HG03571 (cell line): ENCODE data around the gene TGFBR3.

Source experiments
- ATAC-seq: cut with Tn5 transposase; IDR thresholded peaks from one replicate; pipeline ENCODE4 v1.9.1; 2021; ENCODE audit not compliant: unreplicated experiment

TGFBR3 gene

DNA sequence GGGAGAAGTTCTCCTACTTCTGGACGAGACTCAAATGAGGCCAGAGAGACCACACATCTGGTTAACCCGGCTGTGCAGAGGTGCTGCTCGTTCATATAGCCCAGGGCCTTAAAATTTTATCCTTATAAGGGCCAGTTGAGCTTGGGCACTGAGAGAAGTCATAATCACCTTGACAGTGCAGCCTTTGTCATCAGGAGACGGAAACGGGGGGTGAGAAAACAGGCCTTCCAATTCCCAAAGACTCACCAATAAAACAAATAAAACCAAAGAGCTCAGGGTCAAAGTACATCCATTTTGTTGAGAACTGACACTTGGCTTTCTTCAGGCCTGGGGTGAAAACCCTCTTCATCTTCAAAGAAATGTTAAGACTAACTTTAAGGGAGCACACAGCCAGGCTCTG is 167.1 kb downstream of the TGFBR3 start:
- no peak for ATAC-seq

DNA sequence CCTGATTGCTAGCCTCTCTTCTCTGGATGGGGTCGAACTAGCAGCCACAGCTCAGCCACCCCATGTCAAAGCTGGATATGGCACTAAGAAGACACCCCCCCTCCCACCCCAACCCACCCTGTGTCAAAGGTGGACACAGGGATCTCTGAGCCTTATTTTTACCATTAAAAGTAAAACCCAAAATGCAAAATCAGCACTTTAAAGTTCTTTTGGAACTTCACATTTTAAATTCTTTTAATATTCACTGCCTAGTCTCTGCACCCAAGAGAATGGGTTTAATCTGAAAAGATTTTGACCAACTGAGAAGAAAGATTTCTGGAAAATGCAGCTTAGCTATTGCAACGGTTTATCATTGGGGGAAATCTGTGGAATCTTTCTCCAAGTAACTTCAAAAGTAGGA is 167.6 kb downstream of the TGFBR3 start:
- no peak for ATAC-seq

DNA sequence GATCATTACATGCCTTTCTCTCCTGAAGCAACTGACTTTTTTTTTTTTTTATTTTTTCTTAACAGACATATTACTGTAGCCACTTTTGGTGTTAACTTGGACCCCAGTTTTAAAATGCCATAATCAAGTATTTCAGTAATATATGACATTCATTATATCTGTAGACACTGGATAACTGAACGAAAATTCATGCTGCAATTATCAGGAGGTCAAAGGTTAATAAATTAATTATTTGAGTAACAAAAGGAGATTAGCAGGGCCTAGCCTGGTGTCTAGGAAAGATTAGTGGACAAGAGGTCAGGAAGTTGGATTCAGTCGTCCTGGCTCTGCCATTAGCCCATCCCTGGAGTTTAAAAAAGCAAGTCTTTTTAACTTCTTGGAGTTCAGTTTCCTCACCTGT is 168.1 kb downstream of the TGFBR3 start:
- ATAC-seq, result no peak

DNA sequence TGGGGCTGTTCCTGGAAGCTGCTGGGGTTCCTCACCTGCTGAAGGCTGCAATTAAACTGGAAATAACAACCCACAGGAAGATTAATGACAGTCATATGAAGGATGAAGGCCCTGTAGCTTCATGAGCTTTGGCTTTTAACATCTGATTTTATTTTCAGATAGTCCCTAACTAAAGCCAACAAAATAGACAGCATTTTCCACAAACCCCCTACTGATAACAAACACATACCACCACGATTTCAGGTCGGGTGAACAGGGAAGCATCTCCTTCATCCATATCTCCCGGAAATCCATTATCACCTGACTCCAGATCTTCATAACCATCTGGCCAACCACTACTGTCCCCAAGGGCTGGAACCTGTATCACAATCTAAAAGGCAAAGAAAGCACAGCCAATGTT is 169.6 kb downstream of the TGFBR3 start:
- ATAC-seq, result no peak

DNA sequence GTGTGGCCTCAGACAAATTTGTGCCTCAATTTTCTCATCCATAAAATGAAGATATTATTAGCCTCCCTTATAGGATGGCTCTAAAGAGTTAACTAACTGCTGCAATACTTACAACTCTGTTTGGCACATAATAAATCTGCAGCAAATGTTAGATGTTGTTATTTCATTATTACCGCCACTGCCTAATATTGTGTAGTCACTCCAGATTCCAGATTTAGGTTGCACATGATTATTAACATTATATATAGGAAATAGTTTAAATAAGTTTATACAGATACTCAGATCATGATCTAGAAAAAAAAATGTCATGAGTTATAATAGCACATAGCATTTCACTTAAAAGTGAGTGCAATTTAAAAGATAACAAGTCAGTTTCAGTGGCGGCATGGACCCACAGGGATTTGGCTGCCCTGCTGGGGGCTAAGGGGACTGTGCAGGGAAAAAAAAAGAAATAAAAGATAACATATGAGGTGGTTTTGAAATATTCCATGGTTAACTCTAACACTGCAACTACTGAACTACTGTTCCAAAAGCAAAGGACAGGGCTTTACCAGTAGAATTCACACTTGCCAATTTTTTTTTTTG is 170.4 kb downstream of the TGFBR3 start:
- ATAC-seq, result no peak

DNA sequence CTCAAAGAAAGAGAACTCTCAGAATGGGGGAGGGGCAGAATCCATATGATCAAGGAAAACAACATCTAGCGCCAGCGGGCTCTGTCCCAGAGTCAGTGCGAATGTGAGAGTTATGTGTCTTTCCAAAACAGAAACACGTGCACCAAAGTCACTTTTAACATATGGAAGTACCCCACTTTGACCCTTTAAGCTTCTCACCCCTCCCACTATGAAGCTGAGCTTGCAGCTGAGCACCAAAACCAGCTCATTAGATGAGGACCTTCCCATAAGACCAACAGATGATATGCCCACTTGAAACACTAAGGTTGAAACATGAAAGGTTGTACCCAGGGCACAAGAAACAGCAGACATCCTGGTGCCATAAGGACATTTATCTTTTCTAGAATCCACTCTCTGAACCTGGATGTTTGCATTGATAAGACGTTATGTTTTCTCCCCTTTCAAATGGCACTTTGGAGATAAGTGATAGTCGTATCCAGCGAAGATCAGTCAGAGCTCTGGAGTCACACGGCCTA is 171.0 kb downstream of the TGFBR3 start:
- no peak for ATAC-seq

DNA sequence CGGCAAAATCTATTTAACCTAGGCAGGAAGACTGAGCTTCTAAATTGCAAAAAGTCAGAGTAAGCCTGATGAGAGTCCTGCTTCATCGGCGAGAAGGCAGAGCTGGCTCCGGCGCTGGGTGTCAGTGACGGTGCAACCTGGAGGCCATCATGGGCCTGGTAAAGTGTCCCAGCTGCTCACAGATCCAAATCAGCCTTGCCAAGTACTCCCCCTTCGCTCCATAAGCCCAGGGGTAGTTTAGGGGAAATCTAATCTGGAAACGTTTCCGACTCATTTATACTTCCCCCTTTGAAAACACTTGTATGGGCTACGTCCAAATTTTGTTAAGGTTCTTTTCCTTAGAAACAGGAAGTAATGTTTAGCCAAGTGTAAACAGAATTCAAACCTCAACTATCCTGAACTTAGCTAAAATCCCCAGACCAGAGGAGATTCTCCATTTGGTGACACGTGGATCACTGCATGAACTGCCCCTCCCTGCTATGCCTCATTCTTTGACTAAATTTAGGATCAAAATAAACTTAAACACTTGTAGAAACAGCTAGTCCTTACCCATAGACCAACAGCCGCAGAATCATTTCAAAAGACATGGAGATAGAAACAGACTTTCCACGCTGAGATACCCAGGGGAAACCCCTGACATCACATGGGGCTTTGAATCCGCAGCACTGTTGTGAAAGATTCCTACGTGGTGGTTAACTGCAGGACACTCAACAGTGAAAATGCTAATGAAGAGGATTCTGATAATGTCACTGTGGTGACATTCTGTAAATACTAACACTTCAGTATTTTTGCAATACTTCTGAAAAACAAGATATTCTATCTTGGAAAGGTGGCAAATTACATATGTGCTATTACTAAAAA is 172.7 kb downstream of the TGFBR3 start:
- ATAC-seq, result peak; percentile 54

DNA sequence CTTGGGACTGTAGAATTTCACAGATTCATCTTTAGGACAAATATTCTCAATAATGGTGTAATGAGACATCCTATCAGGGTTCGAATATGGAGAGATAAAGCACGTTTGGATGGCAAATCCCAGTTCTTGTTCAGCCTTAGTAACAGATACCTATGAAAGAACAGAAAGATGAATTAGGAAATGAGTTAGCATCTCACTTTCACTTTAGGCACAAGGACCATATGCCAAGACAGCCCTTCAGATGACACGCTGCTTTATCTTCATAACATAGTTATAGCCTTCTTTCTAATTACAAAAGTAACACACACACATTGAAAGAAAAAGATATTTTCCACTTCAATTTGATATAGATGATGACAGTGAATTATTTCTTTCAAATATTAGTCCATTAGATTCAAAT is 173.6 kb downstream of the TGFBR3 start:
- no peak for ATAC-seq

DNA sequence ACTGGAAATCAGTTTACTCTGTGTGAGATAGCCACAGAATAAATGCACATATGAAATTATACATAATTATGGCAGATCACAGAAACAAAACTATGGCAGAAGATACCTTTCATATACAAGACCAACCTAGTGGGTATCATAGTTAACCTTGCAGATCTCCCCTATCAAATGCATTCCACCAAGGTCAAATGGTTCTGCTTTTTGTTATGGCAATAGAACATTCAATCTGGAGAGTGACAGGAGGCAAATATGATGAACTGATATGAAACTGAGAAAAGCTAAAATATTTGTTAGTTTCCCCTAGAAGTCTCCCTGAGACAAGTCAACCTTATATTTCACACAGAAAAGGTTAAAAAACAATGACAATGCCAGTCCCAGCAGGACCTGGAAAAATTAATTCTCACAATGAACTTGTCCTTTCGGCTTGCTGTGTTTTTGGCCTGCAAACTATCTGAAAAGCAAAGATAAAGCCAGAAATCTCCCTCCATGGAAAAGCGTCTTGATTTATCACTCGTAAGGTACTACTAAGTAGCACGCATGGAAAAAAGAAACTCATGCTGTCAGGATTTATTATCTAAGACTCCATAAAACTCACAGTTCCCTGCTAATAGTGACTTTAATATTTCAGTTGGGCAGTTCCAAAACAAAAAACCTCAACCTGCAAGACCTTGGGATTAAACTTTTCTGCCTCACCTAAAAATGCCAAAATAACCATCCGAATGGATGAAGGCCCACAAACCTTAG is 174.3 kb downstream of the TGFBR3 start:
- ATAC-seq, result no peak

DNA sequence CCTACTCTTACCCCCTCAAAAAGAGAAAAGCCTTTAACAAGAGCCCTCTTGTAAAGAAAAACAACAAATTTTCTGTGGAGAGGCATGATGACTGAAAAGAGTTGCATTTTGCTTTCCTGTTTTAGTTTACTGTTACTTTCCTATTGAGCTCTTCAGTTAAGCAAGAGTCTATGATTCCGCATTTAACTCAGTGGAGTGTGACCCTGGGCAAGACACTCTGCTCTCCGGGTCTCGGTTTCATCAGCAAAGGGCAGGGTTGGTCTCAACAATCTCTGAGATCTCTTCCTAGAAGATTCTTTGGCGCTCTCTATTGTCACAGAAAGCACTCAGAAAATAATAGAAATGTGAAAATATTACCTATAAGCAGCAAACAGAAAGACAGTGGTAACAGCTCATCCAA is 175.7 kb downstream of the TGFBR3 start:
- no peak for ATAC-seq

DNA sequence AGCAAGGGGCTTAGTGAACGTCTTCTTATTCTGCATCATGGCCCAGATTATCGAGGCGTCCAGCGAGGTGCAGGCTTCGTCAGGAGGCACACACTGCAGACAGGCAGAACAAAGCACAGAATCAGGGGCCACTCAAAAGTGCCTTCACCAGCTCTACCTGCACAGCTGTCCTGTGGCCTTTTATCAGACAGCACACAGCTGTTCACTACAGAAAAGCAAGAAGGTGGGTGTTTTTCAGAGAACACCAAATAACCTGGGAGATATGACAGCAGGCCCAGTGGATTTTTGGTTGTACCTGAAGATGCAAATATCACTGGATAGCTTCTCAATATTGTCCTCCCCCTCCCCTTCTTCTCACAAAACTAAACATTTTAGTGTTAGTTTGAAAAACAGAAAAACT is 177.3 kb downstream of the TGFBR3 start:
- no peak for ATAC-seq

DNA sequence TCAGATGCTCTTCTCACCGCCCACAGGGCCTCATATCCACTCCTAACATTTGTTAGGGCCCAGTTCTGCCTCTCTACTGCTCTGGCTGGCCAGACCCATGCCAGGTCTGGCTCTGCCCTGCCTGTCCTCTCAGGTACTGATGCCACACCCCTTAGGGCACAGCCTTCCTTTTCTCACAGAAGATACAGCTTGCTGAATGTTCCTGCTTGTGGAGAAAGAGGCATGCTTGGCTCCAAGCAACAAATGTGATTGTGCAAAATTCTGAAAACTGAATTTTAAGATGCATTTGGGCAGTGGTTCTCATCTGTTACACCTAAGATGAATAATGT is 178.1 kb downstream of the TGFBR3 start:
- ATAC-seq, result no peak

DNA sequence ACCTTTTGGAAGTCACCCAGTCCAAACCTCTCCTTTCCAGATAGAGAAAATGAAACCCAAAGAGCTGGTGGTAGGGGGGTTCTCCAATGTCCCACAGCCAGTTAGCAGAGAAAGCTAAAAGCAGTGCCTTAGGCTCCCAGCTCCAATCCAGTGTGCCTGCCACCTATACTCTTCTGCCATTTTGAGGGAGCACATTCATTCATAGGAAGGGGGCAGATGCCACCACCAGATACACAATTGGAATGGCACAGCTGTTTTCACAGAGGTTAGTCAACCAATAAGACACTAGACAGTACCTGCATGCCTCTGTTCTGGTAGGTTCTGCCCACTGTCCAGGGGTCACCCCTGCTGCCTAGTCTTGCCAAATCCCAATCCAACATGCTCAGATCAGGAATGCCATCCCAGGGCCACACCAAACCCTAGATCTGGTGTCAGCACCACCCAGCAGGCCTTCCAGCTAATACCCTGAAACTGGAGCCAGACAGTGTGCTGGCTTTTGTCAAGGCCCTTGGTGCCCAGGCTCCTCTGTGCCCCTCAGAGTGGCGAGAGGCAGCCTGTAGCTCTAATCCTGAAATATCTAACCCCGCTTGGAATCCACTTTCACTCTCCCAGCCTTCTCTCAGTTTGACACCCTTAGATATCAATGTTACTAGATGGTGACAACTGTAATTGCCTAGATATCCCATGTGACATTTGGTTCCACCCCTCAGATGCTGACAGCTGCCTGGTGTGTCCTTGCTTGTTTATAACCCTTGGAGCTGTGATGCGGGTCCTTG is 178.6 kb downstream of the TGFBR3 start:
- ATAC-seq, result no peak

DNA sequence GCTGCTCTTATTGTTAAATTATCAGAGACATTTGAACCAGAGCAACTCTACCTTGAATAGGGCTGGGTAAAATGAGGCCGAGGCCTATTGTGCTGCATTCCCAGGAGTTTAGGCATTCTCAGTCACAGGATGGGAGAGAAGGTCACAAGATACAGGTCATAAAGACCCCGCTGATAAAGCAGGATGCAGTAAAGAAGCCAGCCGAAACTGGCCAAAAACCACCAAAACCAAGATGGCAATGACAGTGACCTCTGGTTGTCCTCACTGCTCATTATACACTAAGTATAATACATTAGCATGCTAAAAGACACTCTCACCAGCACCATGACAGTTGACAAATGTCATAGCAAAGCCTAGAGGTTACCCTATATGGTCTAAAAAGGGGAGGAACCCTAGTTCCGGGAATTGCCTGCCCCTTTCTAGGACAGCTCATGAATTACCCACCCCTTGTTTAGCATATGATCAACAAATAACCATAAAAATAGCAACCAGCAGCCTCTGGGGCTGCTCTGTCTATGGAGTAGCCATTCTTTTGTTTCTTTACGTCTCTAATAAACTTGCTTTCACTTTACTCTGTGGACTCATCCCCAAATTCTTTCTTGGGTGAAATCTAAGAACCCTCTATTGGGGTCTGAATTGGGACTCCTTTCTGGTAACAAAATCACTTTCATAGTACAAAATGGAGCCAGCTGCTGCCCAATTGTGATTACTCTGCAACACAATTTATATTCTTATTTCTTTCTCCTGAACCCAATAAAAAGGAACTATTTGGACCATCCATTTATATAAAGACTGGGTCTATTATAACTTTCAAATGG is 179.6 kb downstream of the TGFBR3 start:
- ATAC-seq, result no peak

DNA sequence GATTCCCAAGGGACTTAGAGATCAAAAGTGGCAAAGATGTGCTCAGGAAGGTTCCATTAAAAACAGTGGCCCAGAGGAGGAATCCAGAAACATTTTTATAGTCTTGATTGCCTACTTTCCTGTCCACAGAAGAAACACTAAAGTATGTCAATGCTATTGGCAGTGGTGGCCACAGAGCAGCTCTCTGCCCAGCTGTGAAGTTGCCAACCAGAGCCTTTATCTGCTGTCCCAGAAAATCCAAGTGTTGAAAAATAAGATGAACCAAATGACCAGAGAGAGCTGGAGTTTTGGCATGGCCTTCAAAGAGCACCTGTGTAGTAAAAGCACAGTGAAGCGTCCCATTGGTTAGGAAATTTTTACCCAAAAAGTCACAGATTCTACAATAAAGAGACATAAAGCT is 181.2 kb downstream of the TGFBR3 start:
- ATAC-seq, result no peak

DNA sequence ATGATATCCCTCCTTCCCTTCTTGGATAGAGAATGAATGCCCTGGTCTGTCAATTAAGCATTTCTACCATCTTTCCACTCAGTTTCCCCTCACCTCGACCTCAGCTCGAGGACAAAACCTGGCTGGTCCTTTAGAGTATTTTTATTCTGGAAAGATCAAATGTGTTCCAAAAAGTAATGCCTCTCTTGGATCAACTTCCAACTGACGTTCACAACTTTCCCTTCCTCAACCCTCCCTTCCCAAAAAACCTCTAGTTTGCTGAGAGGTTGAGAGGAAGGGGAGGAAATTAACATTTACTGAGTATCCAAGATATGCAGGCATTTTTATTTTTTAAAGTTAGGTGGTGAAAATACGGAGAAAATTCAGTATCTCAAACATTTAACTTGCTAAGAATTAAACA is 182.9 kb downstream of the TGFBR3 start:
- ATAC-seq, result no peak

DNA sequence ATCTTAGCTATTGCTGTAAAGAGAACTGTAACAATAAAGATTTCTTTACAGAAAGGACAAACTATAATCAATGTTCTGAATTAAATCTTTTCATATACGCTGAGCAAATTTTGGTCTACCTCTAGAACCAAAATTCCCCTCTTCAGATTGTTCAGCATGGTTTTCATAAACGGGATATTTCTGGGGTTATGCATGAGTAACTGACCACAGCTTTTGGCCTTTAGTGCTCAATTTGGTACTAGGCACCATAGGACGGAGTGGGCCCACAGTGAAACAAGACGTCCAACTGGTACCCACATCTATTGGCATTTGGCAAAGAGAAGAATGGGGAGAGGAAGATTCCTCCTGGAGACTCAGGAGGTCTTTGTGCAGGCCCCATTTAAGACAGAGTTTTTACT is 184.5 kb downstream of the TGFBR3 start:
- ATAC-seq, result no peak

DNA sequence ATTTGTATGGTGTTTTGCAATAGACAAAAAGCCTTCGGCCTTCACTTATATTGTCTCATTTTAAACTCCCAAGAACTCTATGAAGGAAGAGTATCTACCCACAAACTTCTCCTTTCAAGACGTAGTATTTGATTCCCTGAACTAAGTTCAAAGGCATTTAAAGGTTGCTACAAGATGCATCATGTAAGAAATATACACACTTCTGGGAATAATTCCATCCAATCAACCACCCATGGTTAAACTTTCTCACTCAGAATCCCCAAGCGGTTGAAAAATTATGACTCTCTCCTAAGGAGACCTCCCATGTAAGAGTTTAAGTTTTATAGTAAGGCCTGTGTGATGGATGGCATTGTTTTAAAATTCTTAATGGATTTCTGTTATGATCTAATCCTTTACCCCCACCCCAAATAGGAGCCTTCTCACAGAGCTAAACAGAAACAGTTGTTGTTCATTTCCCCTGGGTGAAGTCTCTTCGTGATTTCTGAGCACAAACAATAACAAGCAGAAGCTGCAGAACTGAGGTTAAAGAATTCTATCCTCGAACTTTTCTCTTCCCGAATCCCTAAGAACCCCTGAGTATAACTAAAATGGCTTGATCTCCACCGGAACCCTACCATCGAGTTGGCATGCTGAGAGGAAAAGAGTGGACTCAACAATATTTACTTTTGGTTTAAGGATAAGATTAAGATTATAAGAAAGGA is 185.0 kb downstream of the TGFBR3 start:
- no peak for ATAC-seq

DNA sequence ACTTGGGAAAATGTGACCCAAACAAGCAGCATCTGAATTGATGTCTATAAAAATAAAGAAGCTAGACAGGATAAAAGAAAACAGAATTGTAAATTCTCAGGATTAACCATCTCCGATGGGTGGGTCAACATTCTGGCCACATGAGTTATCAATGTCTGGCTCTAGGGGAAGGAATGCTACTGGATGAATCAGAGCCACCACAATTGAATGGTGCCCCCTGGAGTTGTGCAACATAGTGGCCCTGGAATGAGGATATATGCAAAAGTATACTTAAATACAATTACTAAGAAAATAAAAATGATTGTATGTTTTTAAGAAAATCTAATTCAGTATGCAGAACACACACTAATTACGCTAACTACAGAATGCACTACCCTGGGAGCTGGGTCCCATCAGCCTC is 185.6 kb downstream of the TGFBR3 start:
- no peak for ATAC-seq
